Stimulated activated CD8-positive, alpha-beta memory T cell treated with anti-CD3 and anti-CD28 coated beads, Interleukin-7, amount 100 ng/mL, for 4 hours (primary cell): Measurements from ENCODE around the gene IGFBP3.

ENCODE experiments used
- DNase-seq, 2 donors: peaks; one replicate each; pipeline ENCODE4 v3.0.0-alpha.2; 2020; ENCODE audit warnings: low read depth in 2 of 2

Gene IGFBP3

DNA sequence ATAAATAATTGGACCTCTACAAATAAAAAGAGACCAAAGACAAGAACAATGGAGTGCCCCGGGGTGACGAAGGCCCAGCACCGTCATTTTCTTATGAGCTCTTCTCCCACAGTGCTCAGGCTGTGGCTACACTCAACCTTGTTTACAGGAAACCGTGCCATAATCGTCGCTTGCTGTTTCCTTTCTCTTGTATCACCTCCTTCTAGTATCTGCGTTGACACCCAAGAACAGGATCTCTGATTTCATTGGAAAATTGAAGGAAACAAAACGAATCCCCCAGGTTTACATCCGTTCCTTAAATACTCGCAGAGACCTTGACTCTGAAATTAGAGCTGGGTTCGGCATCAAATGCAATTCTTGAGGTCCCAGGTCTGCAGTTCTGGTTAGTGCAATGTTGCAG lies 1.7 kb upstream of the IGFBP3 start:
- DNase-seq: no peak

DNA sequence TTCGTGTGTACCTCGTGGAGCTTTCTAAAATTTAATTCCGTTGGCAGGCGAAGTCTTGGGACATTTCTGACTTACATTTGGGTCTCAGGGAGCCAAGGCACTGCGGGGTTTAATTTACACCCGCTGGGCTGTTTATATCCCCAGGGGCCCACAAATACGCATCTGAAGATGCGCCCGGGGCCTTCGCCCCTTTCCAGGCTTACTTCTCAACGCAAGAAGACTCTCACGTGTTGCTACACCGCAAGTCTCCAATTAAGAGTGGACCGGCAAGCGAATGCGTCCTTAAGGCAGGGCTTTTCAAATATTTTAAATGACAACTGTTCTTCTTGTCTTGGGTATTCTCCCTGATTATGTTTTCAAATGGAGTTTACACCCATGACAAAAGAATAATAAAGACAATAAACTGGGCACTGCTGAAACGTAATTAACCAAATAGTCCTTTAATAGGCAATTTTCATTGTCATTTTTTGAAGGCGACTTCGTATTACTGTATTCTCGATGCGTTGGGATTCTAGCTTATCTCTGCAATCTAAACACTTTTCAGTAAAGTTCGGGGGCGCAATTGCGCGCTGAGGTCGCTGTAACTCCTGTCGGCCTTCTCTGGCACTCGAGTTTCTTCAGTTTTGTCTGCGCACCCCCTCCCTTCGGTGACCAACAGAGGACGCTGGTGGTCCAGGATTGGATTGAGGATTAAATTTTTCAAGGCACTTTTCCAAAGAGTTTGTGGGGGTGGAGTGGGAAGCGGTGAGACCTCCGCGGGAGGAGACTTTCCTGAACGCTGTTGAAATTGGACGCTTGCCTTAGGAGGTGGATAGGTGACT lies 837 bp upstream of the IGFBP3 start:
- no peak for DNase-seq

DNA sequence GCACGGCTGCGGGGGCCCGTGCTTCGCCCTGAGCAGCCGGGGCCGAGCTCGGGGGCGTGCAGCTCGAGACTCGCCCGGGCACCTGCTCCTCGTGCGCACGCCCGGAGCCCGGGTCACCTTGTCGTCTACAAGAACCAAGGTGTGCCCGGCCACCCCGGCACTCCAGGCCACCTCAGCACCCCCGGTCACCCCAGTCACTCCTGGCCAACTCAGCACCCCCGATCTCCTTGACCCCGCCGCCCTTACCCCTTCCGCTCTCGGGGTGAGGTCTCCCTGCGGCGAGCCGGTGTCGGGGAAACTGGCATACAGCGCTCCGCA lies 268 bp upstream of the IGFBP3 start:
- no peak for DNase-seq

DNA sequence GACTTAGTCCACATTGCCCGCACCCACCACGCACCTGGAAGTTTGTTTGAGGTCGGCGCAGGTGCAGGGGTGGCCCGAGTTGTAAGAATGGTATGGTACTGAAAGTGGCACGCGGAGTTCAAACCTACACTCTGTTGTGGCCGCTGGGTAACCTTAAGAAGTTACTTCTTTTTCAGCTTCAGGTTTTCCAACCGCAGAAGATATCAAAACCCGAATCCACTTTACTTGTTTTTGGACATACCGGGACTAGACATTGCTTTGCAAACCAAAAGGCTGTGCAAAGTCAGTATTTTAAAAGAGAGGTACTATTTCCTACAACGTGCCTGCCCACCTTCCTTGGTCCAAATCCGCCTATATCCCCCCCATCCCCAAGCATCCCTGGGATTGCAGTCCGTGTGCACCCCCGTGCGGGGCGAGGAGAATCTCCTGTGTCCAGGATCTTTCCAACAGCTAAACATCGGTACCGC lies 1.0 kb downstream of the IGFBP3 start:
- no peak for DNase-seq

DNA sequence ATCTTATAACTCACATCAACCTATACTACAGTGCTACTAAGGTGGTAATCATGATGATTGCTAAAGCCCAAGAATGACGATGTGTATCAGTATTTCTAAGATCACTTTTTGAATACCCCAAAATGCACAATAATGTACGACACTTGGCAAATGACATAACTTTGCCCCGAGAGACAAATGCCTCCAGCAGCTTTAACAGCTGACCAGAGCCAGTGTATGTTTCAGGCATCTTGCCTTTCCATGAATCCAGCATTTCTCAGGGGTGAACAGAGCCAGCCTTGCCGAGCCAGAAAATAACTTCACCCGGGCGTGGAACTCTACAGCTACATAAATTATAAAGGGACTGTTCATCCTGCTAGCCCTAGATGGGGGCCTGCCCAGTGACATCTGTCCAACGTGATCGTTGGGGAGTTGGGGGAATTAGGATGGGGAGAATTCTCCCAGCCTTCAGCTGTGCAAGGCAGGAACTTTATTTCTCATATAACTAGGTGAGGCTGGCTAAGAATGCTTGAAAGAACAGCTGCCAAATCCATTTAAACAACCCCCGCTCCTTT lies 1.8 kb downstream of the IGFBP3 start:
- DNase-seq: no peak

DNA sequence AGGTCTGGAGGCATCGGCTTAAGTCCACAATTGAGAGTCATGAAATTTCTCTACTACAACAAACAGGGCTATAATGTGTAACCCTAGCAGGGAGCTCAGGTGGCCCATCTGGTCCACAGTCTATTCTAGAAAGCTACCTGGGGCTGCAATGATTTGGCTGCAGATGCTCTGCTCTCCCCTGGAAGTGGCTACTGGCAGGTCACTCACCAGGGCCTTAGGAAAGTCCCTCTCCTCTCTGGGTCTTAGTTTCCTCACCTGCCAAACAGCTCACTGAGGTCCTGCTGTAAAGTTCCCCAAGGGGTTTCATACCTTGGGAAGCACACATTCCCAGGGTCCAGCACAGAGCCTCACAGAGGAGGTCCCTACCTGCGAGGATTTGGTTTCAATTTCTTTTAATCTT lies 2.5 kb downstream of the IGFBP3 start:
- DNase-seq: no peak

DNA sequence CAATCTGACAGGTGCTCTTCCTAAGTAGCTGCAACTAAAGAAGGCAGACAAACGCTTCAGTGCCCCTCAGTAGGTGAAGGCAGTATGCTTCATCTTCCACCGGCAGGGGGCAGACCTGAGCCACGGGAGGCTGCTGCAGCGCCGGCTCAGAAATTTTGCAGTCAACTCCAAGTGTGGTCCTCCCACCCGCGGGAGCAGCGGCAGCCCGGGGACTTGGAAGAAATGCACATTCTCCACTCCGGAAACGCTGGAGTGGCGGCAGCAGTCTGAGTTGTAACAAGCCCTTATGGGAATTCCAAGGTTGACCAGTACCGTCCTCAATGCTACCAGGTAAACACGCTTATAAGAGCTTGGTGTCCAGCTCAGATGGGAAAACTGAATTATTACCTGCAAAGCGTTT lies 3.4 kb downstream of the IGFBP3 start:
- peak; percentile 16 to 38 for DNase-seq

DNA sequence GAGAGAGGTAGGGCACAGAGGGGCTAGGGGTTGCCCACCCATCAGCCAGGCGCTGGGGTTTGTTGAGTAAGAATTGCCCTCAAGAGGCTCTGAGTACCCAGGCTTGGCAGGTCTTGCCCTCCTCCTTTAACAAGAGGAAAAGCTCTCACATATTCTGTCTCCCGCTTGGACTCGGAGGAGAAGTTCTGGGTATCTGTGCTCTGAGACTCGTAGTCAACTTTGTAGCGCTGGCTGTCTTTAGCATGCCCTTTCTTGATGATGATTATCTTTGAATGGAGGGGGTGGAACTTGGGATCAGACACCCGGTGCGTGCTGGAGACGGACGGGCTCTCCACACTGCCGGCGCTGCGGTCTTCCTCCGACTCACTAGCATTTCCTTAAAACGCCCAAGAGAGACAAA lies 4.0 kb downstream of the IGFBP3 start:
- no peak for DNase-seq

DNA sequence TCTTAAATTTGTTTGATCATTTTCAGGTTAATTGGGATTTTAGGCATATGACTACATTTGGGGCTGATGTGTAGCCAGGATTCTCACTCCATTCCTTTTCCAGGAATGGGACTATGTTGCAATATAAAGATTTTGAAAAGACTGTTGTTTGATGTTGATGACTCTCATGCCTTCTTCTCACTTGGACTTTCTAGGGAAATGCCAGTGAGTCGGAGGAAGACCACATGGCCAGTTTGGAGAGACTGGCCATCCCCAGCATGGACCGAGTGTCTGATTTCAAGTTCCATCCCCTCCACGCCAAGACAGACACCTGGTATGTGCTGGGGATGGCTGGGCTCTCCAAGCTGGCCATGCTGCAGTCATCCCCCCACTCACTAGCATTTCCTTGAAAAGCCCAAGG lies 5.5 kb downstream of the IGFBP3 start:
- no peak for DNase-seq

DNA sequence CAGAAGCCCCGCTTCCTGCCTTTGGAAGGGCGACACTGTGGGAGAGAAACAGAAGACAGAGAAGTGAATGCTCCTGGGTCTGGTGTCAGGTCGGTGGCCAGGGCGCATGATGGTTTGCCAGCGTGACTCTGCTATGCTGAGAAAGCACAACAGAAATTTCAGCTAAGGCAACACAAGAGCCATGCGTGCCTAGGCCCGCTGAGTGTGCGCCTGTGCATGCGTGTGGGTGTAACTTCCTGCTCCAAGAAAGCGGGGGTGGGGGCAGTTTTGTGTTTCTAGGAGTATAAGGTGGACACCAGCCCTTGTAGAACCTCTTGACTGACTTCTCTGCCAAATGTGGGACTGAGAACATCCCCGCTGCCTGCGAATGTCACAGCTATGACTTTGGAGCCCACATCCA lies 6.2 kb downstream of the IGFBP3 start:
- DNase-seq: no peak

DNA sequence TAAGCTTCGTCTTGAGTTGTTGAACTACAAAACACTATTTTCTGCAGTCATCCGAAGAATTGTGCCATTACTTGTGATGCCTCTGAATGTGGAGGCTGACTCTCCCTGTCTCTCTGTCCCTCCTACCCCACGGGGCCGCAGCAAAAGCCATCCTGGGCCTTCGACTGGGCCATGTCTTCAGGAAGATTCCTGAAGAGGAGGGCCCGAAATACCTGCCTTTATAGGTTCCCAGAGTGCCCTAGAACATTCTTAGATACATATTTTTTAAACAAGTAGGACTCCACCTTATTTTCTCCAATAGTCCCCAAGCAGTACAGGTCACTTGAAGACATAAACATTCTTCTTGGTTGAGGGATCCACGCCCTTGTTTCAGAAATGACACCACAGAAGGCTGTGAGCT lies 8.1 kb downstream of the IGFBP3 start:
- DNase-seq: no peak

DNA sequence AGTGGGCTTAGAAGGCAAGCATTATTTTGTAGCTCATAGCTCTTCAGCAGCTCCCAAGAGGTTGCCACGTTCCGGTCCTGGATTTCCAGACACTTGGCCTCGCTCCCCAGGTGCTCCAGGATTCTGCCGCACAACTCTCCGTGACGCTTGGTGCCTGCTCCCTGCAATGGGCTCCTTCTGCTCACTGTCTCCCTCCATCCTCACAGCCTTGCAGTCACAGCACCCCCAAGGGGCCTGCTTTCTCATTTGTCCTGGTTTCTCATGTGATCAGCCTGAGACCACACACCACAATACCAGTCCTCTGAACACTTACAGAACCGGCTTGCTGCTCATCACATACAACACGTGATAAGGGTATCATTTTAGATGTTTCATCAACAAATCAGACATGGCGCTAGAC lies 9.8 kb downstream of the IGFBP3 start:
- DNase-seq: no peak

DNA sequence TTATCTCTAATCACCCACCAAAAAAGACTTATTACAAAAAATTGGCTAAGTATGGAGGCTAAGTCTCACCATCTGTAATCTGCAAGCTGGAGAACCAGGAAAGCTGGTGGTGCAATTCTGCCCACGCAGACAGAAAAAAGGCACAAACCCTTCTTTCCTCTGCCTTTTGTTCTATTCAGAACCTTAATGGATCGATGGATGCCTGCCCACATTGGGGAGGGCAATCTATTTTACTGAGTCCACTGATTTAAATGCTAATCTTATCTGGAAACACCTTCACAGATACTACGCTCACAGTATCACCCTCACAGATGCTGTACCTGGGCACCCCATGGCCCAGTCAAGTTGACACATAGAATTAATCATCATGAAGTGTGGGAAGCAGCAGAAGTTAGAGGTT lies 10.2 kb downstream of the IGFBP3 start:
- DNase-seq: no peak

DNA sequence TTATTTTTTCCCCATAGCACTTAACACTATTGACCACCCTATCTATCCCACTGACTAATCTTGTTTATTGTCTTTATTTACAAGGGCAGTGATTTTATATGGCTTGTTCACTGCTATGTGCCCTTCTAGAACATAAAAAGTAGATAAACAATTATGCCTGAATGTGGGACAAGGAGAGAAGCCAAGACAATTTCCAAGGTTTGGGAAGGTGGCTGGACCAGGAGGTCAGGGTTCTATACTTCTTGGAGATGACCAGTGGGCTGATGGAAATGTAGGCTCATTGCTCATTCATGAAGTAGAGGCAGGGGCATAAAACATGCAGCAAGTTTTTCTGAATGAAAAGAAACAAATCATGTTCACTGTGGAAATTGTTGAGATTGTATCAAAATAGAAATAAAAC lies 11.5 kb downstream of the IGFBP3 start:
- no peak for DNase-seq

DNA sequence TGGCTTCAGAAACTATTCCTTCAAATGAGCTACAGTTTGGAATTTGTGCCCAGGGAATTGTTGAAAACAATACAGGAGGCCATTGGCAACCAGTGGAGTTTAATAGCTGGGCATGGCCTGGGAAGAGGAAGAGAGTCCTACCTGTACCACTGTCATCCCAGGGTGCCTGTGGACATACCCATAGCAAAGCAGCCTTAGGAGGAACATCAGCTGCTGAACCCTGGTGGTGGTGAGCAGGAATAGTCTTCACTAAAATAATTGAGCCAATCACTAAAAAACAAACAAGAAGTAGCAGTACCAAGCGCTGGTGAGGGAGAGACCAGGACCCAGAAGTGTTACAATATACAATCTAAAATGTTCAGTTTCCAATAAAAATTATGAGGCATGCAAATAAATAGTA lies 18.3 kb downstream of the IGFBP3 start:
- no peak for DNase-seq

DNA sequence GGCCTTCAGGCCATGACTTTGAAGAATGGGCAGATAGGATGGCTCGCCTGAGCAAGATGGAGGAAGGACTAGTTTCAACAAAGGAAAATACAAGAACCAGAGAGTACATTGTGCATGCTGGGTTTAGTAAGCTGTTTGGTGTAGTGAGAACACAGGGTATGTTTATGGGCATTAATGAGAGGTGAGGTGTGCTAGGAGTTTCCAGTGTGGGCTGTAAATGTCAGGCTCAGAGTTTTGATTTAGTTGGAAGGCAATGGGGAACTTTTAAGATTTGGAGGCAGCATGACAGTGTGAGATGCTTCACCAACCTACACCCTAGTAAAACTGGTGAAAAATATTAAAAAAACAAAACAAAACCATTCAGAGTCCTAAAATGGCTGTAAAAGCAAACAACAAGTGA lies 19.5 kb downstream of the IGFBP3 start:
- no peak for DNase-seq

DNA sequence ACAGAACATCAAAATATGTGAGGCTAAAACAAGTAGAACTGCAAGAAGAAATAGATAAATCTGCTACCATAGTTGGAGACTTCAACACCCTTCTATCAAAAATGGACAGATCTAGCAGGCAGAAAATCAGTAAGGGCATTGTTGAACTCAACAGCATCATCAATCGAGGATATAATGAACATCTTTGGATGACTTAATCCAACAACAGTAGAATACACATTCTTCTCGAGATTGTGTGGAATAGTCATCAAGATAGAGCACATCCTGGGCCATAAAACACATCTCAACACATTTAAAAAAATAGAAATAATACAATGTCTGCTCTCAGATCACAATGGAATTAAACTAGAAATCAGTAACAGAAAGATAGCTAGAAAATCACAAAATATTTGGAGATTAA lies 22.9 kb downstream of the IGFBP3 start:
- DNase-seq: no peak

DNA sequence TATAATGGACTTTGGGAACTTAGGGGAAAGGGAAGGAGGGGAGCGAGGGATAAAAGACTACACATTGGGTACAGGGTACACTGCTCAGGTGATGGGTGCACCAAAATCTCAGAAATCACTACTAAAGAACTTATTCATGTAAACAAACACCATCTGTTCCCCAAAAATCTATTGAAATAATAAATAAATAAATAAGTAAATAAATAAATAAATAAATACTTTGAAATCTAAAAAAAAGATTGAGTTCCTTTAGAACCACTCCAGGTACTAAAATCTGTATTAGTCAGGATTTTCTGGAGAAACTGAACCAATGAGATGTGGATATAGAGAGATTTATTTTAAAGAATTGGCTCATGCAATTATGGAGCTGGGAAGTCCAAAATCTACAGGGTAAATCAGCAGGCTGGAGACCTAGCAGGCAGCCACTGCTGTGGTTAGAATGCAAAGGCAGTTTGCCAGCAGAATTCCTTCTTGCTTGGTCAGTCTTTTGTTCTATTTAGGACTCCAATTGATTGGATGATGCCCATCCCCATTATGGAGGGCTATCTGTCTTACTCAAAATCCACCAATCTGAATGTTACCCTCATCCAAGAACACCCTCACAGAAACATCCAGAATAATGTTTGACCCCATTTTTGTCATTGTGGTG lies 23.9 kb downstream of the IGFBP3 start:
- no peak for DNase-seq

DNA sequence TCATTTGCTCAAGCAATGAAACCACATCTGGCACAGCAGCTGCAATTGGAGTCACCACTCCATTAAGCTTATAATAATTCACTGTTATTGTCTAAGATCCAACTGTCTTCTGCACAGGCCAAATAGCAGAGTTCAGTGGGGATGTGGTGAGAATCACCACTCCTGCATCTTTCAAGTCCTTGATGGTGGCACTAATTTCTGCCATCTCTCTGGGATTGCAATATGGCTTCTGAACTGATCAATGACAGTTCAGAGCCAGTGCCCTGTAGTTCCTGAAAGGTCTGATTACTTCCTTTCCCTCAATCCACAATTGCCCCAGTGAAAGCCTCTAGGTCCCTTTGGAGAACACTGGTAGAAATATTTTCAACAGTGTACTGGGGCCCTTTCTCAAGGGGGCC lies 26.4 kb downstream of the IGFBP3 start:
- no peak for DNase-seq

DNA sequence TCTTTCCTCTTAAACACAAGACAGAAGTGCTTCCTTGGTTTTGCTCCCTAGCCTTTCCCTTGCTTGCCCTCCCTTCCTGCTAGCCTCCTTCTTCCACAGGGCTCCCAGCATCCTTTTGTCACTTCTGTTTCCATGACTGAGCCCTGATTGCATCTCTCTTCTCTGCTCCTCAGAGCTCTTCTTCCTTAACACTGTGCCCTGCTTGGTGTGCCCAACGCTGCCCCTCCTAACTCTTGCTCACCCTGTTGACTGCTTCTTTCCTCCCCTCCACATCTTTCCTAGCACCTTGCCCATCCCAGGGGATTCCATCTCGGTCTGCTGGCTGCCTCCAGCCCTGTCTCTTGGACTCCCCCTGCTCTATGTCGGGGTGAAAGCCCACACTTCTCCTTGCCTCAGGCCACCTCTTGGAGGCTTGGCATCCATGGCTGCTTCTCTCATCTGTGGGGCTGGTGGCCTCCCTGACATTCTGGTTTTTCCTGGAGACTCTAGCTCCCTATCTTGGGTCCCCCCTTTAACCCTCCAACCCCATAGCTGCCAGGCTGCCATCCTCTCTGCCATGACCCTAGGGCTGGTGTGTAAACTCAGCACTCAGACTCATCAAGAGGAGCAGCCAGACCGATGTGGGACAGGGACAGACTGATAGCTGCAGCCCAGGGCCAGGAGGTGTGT lies 26.9 kb downstream of the IGFBP3 start:
- no peak for DNase-seq

DNA sequence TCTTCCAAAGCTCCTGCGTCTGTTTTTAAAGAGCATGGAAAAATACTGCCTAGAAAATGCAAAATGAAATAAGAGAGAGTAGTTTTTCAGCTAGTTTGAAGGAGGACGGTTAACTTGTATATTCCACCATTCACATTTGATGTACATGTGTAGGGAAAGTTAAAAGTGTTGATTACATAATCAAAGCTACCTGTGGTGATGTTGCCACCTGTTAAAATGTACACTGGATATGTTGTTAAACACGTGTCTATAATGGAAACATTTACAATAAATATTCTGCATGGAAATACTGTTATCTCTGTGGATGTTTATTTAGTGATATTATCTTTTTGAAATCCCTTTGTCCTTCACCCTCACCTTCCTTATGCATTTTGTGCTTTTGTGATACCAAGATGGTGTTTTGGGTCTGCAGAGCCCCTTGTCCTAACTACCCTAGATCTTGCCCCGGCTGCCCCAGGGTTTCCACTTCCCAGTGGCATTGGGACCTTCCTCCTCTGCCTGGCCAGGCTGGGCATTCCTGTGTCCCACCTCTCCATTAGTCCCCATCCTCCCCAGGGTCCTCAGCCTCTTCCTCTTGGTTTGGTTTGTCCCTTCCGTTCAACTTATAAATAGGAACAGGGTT lies 27.6 kb downstream of the IGFBP3 start:
- no peak for DNase-seq

DNA sequence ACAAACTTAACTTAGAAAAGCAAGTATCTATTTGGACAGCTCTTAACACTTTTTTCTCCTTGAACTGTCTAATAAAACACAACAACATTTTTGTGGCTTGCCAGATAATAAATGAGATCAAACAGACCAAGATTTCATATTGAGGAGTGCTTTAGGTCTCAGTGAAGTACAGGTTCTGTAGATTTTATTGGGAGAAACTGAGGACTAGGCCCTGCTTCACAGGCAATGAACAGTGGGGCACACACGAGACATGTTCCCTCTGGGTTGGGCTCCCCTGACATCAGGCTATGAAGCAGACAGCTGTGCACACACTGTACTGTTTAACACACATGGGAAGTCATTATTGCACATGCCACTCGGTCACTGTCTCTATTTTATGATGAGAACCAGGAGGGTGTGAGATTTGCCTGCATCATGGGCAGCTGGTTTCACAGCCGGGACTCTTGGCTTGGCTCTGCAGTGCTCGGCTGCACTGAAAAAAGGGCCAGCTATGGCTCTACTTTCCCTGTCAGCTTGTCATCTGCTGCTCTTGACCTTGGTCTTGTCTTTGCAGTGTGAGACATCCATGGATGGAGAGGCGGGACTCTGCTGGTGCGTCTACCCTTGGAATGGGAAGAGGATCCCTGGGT lies 28.6 kb downstream of the IGFBP3 start:
- DNase-seq: no peak
